K562 (cell line): ENCODE measurements around the gene TGFBR3L. TPM values are rescaled to one million over a fixed set of nuclear protein-coding genes. Genes with fewer than 3 reads are reported as not detected.

ENCODE experiments used
- ATAC-seq: fragments of 200-7000 bp; cut with Tn5 transposase; 3 replicates; pipeline ENCODE4 v1.9.1; 2020; ENCODE audit warnings: moderate library complexity
- BruUV-seq: library from RNA; stranded (reverse); fragments of 400-500 nt; replicated peaks from 2 replicates; lab custom pipeline; 2021; lab: Mats Ljungman, UMichigan
- CTCF ChIA-PET: fragments of 300-600 bp; formaldehyde crosslinking; extraction: SDS; loops from one replicate; lab custom pipeline; 2021; ENCODE audit warnings: low intra/inter-chr PET ratio; lab: Yijun Ruan, JAX
- POLR2A ChIA-PET: fragments of 300-600, 350-650 bp; sonication (Branson Sonifier 250); formaldehyde crosslinking; extraction: SDS; loops from one replicate; lab custom pipeline; 2021; ENCODE audit warnings: antibody characterized with exemption, inconsistent platforms; lab: Yijun Ruan, JAX
- DNase-seq, 4 experiments: peaks; one replicate each; pipeline versions ENCODE4 v3.0.0 to v3.0.0-alpha.2; 2011 to 2018; ENCODE audit warnings: low spot score in 3 of 4, mixed read lengths in 3 of 4; ENCODE audit errors: extremely low read depth in 1 of 4
- FAIRE-seq: peaks from 2 replicates; lab custom pipeline; 2011; peaks lifted over from hg19 to GRCh38; lab: Jason Lieb, UNC
- H2AFZ ChIP-seq: 2 replicates; pipeline ENCODE4 v1.6.0; 2011; ENCODE audit warnings: low read depth, low read length, control low read depth, inconsistent platforms
- H3K27ac ChIP-seq: fragments of 200-600 bp; 3 replicates; pipeline ENCODE4 v1.8.0; 2011; ENCODE audit warnings: low read depth, mild to moderate bottlenecking, control low read depth, inconsistent platforms, low read length, moderate library complexity, mixed read lengths; ENCODE audit errors: extremely low read depth
- H3K27me3 ChIP-seq, 2 experiments: fragments of 300-600 bp in 1 of 2; 2 replicates in 1 of 2; 3 replicates in 1 of 2; pipeline versions ENCODE4 v1.6.0 to v1.8.0; 2011; ENCODE audit warnings: inconsistent platforms in 2 of 2, low read length in 2 of 2, mild to moderate bottlenecking in 1 of 2, mixed read lengths in 1 of 2, moderate library complexity in 1 of 2; ENCODE audit not compliant: control insufficient read depth in 2 of 2, insufficient read depth in 2 of 2
- H3K36me3 ChIP-seq: fragments of 300-600 bp; 3 replicates; pipeline ENCODE4 v1.8.0; 2011; ENCODE audit warnings: mild to moderate bottlenecking, low read length, inconsistent platforms; ENCODE audit not compliant: control insufficient read depth, insufficient read depth
- H3K4me1 ChIP-seq, 2 experiments: fragments of 200-600 bp in 1 of 2; replicated peaks in 1 of 2; 2 replicates in 1 of 2; 3 replicates in 1 of 2; pipeline versions ENCODE4 v1.5.1 to v1.8.0; 2011; ENCODE audit warnings: inconsistent platforms in 2 of 2, low read length in 2 of 2, mild to moderate bottlenecking in 1 of 2, mixed read lengths in 1 of 2, moderate library complexity in 1 of 2; ENCODE audit not compliant: control insufficient read depth in 2 of 2, insufficient read depth in 2 of 2
- H3K4me2 ChIP-seq: 2 replicates; pipeline ENCODE4 v1.6.1; 2011; ENCODE audit warnings: low read length, control low read depth, inconsistent platforms, mixed read lengths; ENCODE audit not compliant: insufficient read depth
- H3K4me3 ChIP-seq: fragments of 200-600 bp; sonication (generic), shearing (Covaris generic); 2 replicates; pipeline ENCODE4 v1.5.1; 2016; ENCODE audit warnings: control low read depth, inconsistent platforms
- H3K79me2 ChIP-seq: fragments of 200-600 bp; 3 replicates; pipeline ENCODE4 v1.8.0; 2011; ENCODE audit warnings: low read length, inconsistent platforms; ENCODE audit not compliant: control insufficient read depth, insufficient read depth
- H3K9ac ChIP-seq, 2 experiments: 2 replicates each; pipeline versions ENCODE4 v1.6.0 to v1.6.1; 2011; ENCODE audit warnings: low read depth in 2 of 2, low read length in 2 of 2, control low read depth in 1 of 2, inconsistent platforms in 1 of 2, mild to moderate bottlenecking in 1 of 2, mixed read lengths in 1 of 2; ENCODE audit not compliant: insufficient read depth in 1 of 2
- H3K9me1 ChIP-seq: one replicate; pipeline ENCODE4 v1.6.0; 2011; ENCODE audit warnings: inconsistent platforms, mild to moderate bottlenecking, low read length, moderate library complexity; ENCODE audit not compliant: control insufficient read depth, insufficient read depth
- H3K9me3 ChIP-seq: replicated peaks from 2 replicates; pipeline ENCODE4 v1.5.1; 2011; ENCODE audit warnings: low read depth, low read length, inconsistent platforms; ENCODE audit not compliant: control insufficient read depth, insufficient read depth
- H4K20me1 ChIP-seq: replicated peaks from 2 replicates; pipeline ENCODE4 v1.6.1; 2011; ENCODE audit warnings: low read length, inconsistent platforms, mixed read lengths; ENCODE audit not compliant: control insufficient read depth, insufficient read depth
- BCL6 ChIP-seq: fragments of 250-450 bp; sonication (Bioruptor Pico); IDR thresholded peaks from 2 replicates; pipeline ENCODE4 v1.4.0; 2020
- BRF2 ChIP-seq: IDR thresholded peaks from 3 replicates; pipeline ENCODE4 v1.6.1; 2011; ENCODE audit warnings: borderline replicate concordance, mild to moderate bottlenecking; ENCODE audit not compliant: insufficient read length, insufficient read depth
- CC2D1A ChIP-seq: fragments of 450-650 bp; IDR thresholded peaks from 2 replicates; pipeline ENCODE4 v1.6.1; 2017; ENCODE audit warnings: mild to moderate bottlenecking
- CEBPB ChIP-seq: fragments of 450-650 bp; IDR thresholded peaks from 2 replicates; pipeline ENCODE4 v1.6.1; 2016; ENCODE audit warnings: missing genetic modification characterization, missing compliant biosample characterization
- E2F6 ChIP-seq, 2 experiments: IDR thresholded peaks; 2 replicates each; pipeline ENCODE4 v1.6.1; 2011; ENCODE audit warnings: borderline replicate concordance in 1 of 2, control low read depth in 1 of 2, low read depth in 1 of 2, low read length in 1 of 2, mild to moderate bottlenecking in 1 of 2, mixed read lengths in 1 of 2, moderate library complexity in 1 of 2; ENCODE audit not compliant: insufficient read depth in 1 of 2, insufficient read length in 1 of 2, poor library complexity in 1 of 2, severe bottlenecking in 1 of 2; ENCODE audit errors: extremely low read depth in 1 of 2
- KDM1A ChIP-seq, 2 experiments: fragments of 450-650 bp; IDR thresholded peaks; 2 replicates each; pipeline ENCODE4 v1.6.1; 2016; ENCODE audit warnings: mild to moderate bottlenecking in 2 of 2
- MTA2 ChIP-seq: fragments of 450-650 bp; IDR thresholded peaks from 2 replicates; pipeline ENCODE4 v1.6.1; 2016; ENCODE audit warnings: low read depth
- NR3C1 ChIP-seq: sonication (generic); formaldehyde crosslinking; IDR thresholded peaks from 2 replicates; pipeline ENCODE4 v1.8.1; 2022; ENCODE audit warnings: missing genetic modification reagents
- PHTF2 ChIP-seq: fragments of 250-450 bp; sonication (Bioruptor Pico); IDR thresholded peaks from 2 replicates; pipeline ENCODE4 v1.5.0; 2021; ENCODE audit warnings: mild to moderate bottlenecking
- SP2 ChIP-seq: IDR thresholded peaks from 2 replicates; pipeline ENCODE4 v1.6.1; 2011; ENCODE audit warnings: mild to moderate bottlenecking, low read depth, low read length, moderate library complexity; ENCODE audit not compliant: poor library complexity, severe bottlenecking; ENCODE audit errors: extremely low read depth
- SREBF2 ChIP-seq: sonication (generic); formaldehyde crosslinking; IDR thresholded peaks from 2 replicates; pipeline ENCODE4 v1.4.0; 2020; ENCODE audit warnings: mild to moderate bottlenecking, missing genetic modification reagents
- STAT6 ChIP-seq: sonication (generic); formaldehyde crosslinking; IDR thresholded peaks from 2 replicates; pipeline ENCODE4 v1.8.1; 2023; ENCODE audit warnings: mild to moderate bottlenecking, missing genetic modification reagents
- ZBTB7A ChIP-seq: IDR thresholded peaks from 2 replicates; pipeline ENCODE4 v1.6.1; 2011; ENCODE audit warnings: low read depth, mild to moderate bottlenecking, low read length, moderate library complexity, borderline replicate concordance; ENCODE audit not compliant: control insufficient read depth
- ZNF740 ChIP-seq, 3 experiments: fragments of 200-800 bp in 1 of 3; sonication (Bioruptor generic) in 1 of 3; sonication (generic) in 1 of 3; formaldehyde crosslinking in 1 of 3; IDR thresholded peaks; 2 replicates each; pipeline versions ENCODE4 v1.6.1 to v1.8.0; 2016 to 2022; ENCODE audit warnings: mild to moderate bottlenecking in 2 of 3, missing compliant biosample characterization in 2 of 3, missing genetic modification characterization in 2 of 3, missing genetic modification reagents in 1 of 3
- WGBS: fragments of 100-300 bp; shearing (Covaris generic); methylation state at CpG from one replicate; pipeline ENCODE4 v1.1.6; 2016; ENCODE audit warnings: low coverage, mixed read lengths; ENCODE audit not compliant: insufficient coverage; ENCODE audit errors: missing lambda C conversion rate; 5-methylcytosine and 5-hydroxymethylcytosine counted together
- in situ Hi-C: fragments of 300-500 bp; cut with MboI; formaldehyde crosslinking; loops from 4 replicates; pipeline ENCODE4 v1.15.0; 2018; ENCODE audit warnings: inconsistent platforms, mixed read lengths
- intact Hi-C: fragments of 100-400 bp; cut with micrococcal nuclease; formaldehyde crosslinking; loops from 2 replicates; pipeline ENCODE4 v1.14.2; 2022
- polyA plus RNA-seq, 8 experiments: library from polyadenylated mRNA; depleted of rRNA in 4 of 8; stranded (reverse) in 5 of 8; unstranded in 3 of 8; fragments of >200 nt; fragmentation: Nextera tagmentation in 2 of 8; fragmentation: Illumina TruSeq in 1 of 8; extraction: Ambion mirVana in 2 of 8; extraction: Trizol in 1 of 8; gene quantifications; 2 replicates each; pipeline versions ENCODE4 v1.2.1 to v1.2.3, GENCODE V29; 2011 to 2014; ENCODE audit warnings: inconsistent platforms in 1 of 8, missing spikeins in 1 of 8
- total RNA-seq, 7 experiments: library from RNA; depleted of rRNA in 6 of 7; stranded (reverse); fragments of >200 nt in 6 of 7; fragmentation: Illumina TruSeq in 2 of 7; extraction: Trizol in 2 of 7; gene quantifications; 2 replicates each; pipeline versions ENCODE4 v1.2.1 to v1.2.3, GENCODE V29; 2011 to 2021; ENCODE audit warnings: low replicate concordance in 1 of 7

Gene TGFBR3L
- total and polyA plus RNA-seq, 9 of the 15 experiments (the other 6 are each of a cell fraction or from before 2014, with no cell fraction given): not detected

- Histone ChIP-seq H3K9me3 (no peaks in the 10 kb centered on the region), H3K4me2 (peak within 1 kb of the TSS; percentile 46), H3K36me3 (no peaks in the 10 kb centered on the region), H3K9me1 (no peaks in the 10 kb centered on the region), H4K20me1 (peaks cover 13% of the 10 kb centered on the region), H3K79me2 (no peaks in the 10 kb centered on the region), H3K4me1 (peaks cover 17 to 64% of the 10 kb centered on the region in 2 experiments; a peak in 4 of 5 replicates), H3K4me3 (peak within 1 kb of the TSS; percentile 31), H2AFZ (peak within 1 kb of the TSS; percentile 59; the same call in 1 of the 2 replicates), H3K9ac (peak within 1 kb of the TSS in 1 of 2 experiments; percentile 67; a peak in 2 of 4 replicates), H3K27me3 (no peaks in the 10 kb centered on the region; a peak in 1 of 5 replicates), H3K27ac (no peak within 1 kb of the TSS)
- BruUV-seq: no TSS peak
- FAIRE-seq: no peak
- intact Hi-C loops (loop anchor here (5.0 kb wide), 1 partner anchor 48 kb away; the partner anchor contains the start of gene SNAPC2), in situ Hi-C loops (no loop called here)
- 77% methylated on average over 15 of the region's 88 CpGs for WGBS
- peak in 2 of 4 experiments; percentile 34 to 43 for DNase-seq
- ChIA-PET CTCF (interaction anchor here (0.6 kb wide), 1 partner anchor 21 kb away, joined by 3 read pairs; no protein-coding TSS in a partner anchor), POLR2A (no interaction called here)
- no peak for ATAC-seq
- TF ChIP-seq BRF2 (no peak), NR3C1 (CRISPR knock-in tag) (no peak), PHTF2 (CRISPR knock-in tag) (no peak), CEBPB (tag) (no peak), SP2 (peak; percentile 22), CC2D1A (peak; percentile 98), STAT6 (CRISPR knock-in tag) (no peak), ZNF740 (CRISPR knock-in tag; IDR thresholded peaks at IDR 0.05) (no peak), ZNF740 (tag; IDR thresholded peaks at IDR 0.05) (no peak), SREBF2 (no peak), E2F6 (IDR thresholded peaks at IDR 0.05; ENCODE audit: borderline replicate concordance in 1 of 2, extremely low read depth in 1 of 2, insufficient read depth in 1 of 2, insufficient read length in 1 of 2, low read depth in 1 of 2, low read length in 1 of 2, poor library complexity in 1 of 2, severe bottlenecking in 1 of 2) (peak in 1 of 2 experiments; percentile 64), BCL6 (CRISPR knock-in tag) (no peak), KDM1A (IDR thresholded peaks at IDR 0.05) (no peak), MTA2 (no peak), ZBTB7A (peak; percentile 40; the same call in 1 of the 2 replicates)
These were observed 40.3 kb upstream of the TGFBR3L start, which contains the start of gene PRR36 for GRCh38 chr19:7874076-7874896. PRR36 (minus strand) TSS chr19:7874390; CDS start chr19:7873689, 701 bp downstream.
